GM12865 (cell line): Measurements from ENCODE around the gene CEP57L1.
"Not testable (repeated sequence)": the region's sequence is repeated elsewhere in the genome, so short reads cannot be mapped to it uniquely, and the experiment has no call there.

Source experiments
- DNase-seq: peaks from one replicate; pipeline ENCODE4 v3.0.0; 2010; ENCODE audit warnings: low read depth
- H3K4me3 ChIP-seq: 2 replicates; pipeline ENCODE4 v1.5.1; 2011; ENCODE audit warnings: mild to moderate bottlenecking, low read depth, low read length, control low read depth
- TF ChIP-seq, protein P1 (sequence below): IDR thresholded peaks from 2 replicates; pipeline ENCODE4 v1.5.1; 2011; ENCODE audit warnings: low read length, control low read depth, low read depth, inconsistent platforms; ENCODE audit not compliant: insufficient read depth; ENCODE audit errors: missing control alignments

Gene CEP57L1

DNA sequence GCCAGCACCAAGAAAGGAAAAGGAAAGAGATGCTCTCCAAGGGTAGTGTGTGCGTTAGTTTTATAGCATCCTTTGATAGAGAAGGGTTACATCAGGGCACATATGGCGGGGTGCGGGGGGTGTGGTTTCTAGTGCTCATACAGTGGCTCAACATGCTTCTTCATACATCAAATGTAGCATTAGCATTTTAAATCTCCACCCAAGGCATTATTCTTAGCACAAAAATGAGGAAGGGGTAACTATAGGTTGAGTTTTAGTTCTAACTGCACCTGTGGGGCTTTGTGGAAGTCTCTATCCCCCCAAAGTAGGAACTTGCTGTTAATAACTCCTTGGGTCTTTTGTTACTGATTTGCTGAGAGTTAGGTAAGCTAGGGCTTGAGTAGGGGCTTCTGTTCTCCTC is 89.3 kb downstream of the CEP57L1 start:
- no peak for DNase-seq
- TF ChIP-seq, protein P1, sequence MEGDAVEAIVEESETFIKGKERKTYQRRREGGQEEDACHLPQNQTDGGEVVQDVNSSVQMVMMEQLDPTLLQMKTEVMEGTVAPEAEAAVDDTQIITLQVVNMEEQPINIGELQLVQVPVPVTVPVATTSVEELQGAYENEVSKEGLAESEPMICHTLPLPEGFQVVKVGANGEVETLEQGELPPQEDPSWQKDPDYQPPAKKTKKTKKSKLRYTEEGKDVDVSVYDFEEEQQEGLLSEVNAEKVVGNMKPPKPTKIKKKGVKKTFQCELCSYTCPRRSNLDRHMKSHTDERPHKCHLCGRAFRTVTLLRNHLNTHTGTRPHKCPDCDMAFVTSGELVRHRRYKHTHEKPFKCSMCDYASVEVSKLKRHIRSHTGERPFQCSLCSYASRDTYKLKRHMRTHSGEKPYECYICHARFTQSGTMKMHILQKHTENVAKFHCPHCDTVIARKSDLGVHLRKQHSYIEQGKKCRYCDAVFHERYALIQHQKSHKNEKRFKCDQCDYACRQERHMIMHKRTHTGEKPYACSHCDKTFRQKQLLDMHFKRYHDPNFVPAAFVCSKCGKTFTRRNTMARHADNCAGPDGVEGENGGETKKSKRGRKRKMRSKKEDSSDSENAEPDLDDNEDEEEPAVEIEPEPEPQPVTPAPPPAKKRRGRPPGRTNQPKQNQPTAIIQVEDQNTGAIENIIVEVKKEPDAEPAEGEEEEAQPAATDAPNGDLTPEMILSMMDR, result no peak
- no peak overlapping the region for H3K4me3 ChIP-seq

- H3K4me3 ChIP-seq, result no peak overlapping the region
- TF ChIP-seq, protein P1, result no peak
- DNase-seq, result no peak
Observed at GRCh38 chr6:109186012-109186411, 90.7 kb downstream of the CEP57L1 start.

DNA sequence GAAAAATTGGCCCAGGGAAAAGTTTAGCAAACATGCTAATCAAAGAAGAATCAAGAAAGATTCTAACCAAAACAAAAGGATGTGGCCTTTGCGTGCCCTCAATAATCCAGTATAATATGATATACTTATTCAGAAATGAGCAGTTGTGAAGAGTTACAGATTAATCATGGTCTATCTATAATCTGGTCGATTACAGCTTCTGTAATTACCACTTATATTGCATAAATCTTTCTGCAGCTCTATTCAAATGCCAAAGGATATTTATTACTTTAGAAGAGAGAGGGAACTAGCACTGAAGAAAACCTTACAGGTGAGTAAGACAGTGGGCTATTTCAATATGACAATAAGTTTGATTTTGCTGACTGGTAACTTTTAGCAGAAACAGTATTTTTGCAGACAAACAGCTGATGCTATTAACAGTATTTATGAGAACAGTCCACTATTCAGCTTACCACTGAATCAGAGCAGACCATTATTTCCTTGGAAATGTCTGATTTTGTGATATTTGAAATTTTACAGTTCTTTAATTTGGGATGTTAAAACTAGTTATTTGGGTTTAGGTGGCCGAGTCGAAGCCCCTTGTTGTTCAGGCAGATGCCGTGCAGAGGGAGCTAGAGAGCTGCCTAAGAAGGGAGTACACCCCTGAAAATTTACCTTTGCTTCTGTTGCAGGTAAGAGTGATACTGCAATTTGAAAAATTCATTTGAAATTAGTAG is 92.2 kb downstream of the CEP57L1 start:
- TF ChIP-seq, protein P1, result peak; percentile 88

GRCh38 chr6:109188115-109188411 is 92.8 kb downstream of the CEP57L1 start:
- TF ChIP-seq, protein P1, result no peak
- no peak overlapping the region for H3K4me3 ChIP-seq
- no peak for DNase-seq

More for the DNA sequence above, 92.2 kb downstream of the CEP57L1 start:
- no peak overlapping the region for H3K4me3 ChIP-seq
- peak; percentile 63 for DNase-seq

DNA sequence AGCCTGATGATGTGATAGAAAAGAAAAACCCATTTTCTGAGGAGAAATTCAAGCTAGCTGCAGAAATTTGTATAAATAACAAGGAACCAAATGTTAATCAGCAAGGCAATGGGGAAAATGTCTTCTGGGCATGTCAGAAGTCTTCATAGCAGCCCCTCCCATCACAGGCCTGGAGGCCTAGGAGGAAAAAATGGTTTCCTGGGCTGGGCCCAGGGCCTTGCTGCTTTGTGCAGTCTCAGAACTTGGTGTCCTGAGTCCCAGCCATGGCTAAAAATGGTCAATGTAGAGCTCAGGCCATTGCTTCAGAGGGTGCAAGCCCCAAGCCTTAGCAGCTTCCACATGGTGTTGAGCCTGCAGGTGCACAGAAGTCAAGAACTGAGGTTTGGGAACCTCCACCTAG is 96.1 kb downstream of the CEP57L1 start:
- DNase-seq, H3K4me3 ChIP-seq: not testable (repeated sequence)

DNA sequence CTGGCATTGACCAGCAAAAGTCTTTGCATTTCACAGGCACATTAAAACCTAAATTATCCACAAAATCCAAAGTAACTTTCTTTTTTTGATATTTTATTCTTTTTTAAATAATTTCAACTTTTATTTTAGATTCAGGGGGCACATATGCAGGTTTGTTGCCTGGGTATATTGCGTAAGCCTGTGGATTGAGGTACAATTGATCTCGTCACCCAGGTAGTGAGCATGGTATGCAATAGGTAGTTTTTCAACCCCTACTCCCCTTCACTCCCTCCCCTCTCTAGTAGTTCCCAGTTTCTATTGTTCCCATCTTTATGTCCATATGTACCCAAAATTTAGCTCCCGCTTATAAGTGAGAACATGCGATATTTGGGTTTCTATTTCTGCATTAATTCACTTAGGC is 97.6 kb downstream of the CEP57L1 start:
- no peak for DNase-seq
- no peak overlapping the region for H3K4me3 ChIP-seq
- TF ChIP-seq, protein P1, result no peak

DNA sequence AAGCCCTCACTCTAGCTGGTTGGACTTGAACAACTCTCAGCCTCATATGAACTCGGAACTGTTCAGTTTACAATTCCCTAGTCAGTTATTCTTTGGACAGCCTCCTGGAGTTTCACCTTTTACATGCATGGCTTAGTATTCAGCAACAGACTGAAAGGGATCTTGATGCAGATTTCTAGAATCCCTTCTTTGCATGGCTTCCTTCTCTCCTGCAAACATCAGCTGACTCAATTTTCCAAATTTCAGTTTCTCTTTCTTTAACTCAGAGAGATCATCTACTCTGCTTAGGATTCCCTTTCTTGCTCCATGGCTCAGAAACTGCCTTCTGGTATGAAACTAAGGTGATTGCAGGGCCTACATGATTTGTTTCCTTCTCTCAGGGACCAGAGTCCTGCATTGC is 99.6 kb downstream of the CEP57L1 start:
- TF ChIP-seq, protein P1, result no peak
- DNase-seq, result no peak
- H3K4me3 ChIP-seq, result no peak overlapping the region

DNA sequence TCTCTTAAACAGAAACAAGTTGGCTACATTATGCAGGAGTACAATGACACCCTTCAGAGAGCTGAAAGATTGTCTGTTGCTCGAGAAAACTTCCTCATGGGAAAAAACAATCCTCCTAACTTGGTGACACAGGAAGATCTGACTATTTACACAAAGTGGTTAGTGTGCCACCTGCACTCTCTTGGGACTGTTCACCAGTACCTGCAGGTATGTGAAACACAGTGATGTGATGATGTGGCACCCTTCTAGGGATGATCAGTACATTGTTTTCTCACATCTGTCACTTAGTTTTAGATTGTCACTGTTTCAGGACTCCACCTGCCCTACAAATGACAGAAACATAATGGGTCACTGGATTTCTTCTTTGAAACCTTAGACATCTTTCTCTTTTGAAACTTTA is 101.8 kb downstream of the CEP57L1 start:
- no peak overlapping the region for H3K4me3 ChIP-seq
- TF ChIP-seq, protein P1, result no peak
- DNase-seq, result no peak
